ENCODE data around the gene TAS2R9.

GRCh38 chr12:10802587-10802986 lies 7.4 kb downstream of the TAS2R9 start, which contains the start of gene TAS2R7:
- TF ChIP-seq, protein P1, sequence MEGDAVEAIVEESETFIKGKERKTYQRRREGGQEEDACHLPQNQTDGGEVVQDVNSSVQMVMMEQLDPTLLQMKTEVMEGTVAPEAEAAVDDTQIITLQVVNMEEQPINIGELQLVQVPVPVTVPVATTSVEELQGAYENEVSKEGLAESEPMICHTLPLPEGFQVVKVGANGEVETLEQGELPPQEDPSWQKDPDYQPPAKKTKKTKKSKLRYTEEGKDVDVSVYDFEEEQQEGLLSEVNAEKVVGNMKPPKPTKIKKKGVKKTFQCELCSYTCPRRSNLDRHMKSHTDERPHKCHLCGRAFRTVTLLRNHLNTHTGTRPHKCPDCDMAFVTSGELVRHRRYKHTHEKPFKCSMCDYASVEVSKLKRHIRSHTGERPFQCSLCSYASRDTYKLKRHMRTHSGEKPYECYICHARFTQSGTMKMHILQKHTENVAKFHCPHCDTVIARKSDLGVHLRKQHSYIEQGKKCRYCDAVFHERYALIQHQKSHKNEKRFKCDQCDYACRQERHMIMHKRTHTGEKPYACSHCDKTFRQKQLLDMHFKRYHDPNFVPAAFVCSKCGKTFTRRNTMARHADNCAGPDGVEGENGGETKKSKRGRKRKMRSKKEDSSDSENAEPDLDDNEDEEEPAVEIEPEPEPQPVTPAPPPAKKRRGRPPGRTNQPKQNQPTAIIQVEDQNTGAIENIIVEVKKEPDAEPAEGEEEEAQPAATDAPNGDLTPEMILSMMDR (IDR thresholded peaks at IDR 0.05 in 8 of 11, conservative IDR thresholded peaks at IDR 0.05 in 3 of 11) = no peak
- no peak for TF ChIP-seq POLR2AphosphoS5 (IDR thresholded peaks at IDR 0.05)
